Brain microvascular endothelial cell (primary cell): Measurements from ENCODE around the gene SBNO2.

Experiments used
- DNase-seq: peaks from one replicate; pipeline ENCODE4 v3.0.0-alpha.2; 2020
- H3K27ac ChIP-seq: fragments of 250-450 bp; sonication (Bioruptor Pico); 2 replicates; pipeline ENCODE4 v1.5.1; 2020; ENCODE audit warnings: mild to moderate bottlenecking, moderate library complexity
- H3K27me3 ChIP-seq: fragments of 250-450 bp; sonication (Bioruptor Pico); replicated peaks from 2 replicates; pipeline ENCODE4 v1.5.1; 2020; ENCODE audit warnings: mild to moderate bottlenecking
- H3K36me3 ChIP-seq: fragments of 250-450 bp; sonication (Bioruptor Pico); replicated peaks from 2 replicates; pipeline ENCODE4 v1.5.1; 2020; ENCODE audit warnings: mild to moderate bottlenecking
- H3K4me3 ChIP-seq: 2 replicates; pipeline ENCODE4 v1.5.1; 2011; ENCODE audit warnings: low read depth, mild to moderate bottlenecking, control low read depth, low read length, moderate library complexity
- in situ Hi-C: cut with HindIII; loops from 2 replicates; pipeline ENCODE4 v1.10.0; 2017; ENCODE audit warnings: low sequenced_read_pairs, low pct_ligation_motif_present
- TF ChIP-seq, protein P1 (sequence below): IDR thresholded peaks from 2 replicates; pipeline ENCODE4 v1.5.1; 2011; ENCODE audit warnings: low read depth, mild to moderate bottlenecking, moderate library complexity, low read length, control low read depth, inconsistent platforms; ENCODE audit errors: missing control alignments

Gene SBNO2

DNA sequence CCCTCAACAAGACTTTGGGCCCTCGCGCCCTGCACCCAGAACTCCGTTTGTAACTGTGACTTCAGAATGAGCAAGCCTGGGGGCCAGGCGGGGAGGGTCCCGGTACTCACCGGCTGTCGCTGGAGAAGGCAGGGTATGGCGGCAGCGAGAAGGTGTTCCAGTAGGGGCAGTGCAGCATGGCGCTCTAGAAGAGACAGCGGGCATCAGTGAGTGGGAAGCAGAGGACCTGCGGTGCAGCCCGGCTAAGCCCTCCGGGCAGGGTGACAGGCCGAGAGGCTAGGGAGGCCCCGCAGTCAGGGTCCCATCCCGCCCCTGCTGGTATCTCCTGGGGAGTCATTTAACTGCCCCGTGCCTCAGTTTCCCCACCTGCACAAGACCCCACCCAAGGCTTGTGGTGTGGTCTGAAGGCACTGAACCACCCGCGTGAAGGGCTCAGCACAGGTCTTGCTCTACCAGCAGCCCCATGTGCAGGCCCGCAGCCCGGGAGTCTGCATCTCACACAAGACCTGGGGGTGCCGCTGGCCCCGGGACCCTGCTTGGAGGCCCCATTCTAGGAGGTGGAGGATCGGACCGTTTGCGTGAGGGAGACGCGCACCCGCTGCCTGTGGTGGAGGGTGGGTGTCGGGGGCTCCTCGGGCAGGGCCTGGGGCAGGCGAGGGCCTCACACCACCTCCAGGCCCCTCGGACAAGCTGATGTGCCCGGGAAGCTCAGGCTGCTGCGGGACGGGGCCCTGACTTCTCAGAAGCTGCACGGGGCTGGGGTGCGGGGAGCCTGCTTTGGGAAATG is 24.6 kb downstream of the SBNO2 start:
- Histone ChIP-seq H3K27me3 (no peaks in the 10 kb centered on the region), H3K36me3 (peaks cover 32% of the 10 kb centered on the region), H3K27ac (no peak overlapping the region), H3K4me3 (no peak overlapping the region)
- in situ Hi-C loops, result no loop called here
- TF ChIP-seq, protein P1, sequence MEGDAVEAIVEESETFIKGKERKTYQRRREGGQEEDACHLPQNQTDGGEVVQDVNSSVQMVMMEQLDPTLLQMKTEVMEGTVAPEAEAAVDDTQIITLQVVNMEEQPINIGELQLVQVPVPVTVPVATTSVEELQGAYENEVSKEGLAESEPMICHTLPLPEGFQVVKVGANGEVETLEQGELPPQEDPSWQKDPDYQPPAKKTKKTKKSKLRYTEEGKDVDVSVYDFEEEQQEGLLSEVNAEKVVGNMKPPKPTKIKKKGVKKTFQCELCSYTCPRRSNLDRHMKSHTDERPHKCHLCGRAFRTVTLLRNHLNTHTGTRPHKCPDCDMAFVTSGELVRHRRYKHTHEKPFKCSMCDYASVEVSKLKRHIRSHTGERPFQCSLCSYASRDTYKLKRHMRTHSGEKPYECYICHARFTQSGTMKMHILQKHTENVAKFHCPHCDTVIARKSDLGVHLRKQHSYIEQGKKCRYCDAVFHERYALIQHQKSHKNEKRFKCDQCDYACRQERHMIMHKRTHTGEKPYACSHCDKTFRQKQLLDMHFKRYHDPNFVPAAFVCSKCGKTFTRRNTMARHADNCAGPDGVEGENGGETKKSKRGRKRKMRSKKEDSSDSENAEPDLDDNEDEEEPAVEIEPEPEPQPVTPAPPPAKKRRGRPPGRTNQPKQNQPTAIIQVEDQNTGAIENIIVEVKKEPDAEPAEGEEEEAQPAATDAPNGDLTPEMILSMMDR, result no peak
- DNase-seq, result no peak

DNA sequence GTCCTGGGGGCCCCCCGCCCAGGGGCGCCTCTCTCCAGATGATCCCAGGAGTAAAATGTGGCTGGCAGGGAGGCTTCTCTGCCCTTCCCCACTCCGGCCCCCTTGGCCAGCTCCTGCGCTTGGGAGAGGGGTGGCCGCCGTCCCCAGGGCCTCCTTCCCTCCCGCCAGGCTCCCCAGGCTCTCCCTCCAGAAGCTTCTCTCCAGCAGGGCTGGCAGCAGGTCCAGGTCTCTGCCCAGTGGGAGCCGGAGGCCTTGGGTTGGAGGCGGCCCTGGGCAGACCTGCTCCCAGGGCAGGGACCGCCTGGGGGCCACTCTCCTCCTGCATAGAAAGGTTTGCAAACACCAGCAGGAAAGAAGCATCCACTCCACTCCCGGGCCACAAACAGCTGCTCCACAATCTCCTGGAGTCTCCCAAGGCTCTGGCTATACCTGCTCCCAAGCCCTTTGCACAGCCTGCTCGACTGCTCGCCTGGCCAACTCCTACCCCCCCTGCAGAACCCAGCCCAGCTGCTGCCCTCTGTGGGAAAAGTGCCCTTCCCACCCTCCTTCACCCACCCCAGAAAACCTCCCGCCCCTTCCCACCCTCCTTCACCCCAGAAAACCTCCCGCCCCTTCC is 26.0 kb downstream of the SBNO2 start:
- in situ Hi-C loops, result no loop called here
- Histone ChIP-seq H3K27me3 (no peaks in the 10 kb centered on the region), H3K27ac (no peak overlapping the region), H3K36me3 (peaks cover 33% of the 10 kb centered on the region), H3K4me3 (no peak overlapping the region)
- DNase-seq, result no peak
- TF ChIP-seq, protein P1, result no peak

DNA sequence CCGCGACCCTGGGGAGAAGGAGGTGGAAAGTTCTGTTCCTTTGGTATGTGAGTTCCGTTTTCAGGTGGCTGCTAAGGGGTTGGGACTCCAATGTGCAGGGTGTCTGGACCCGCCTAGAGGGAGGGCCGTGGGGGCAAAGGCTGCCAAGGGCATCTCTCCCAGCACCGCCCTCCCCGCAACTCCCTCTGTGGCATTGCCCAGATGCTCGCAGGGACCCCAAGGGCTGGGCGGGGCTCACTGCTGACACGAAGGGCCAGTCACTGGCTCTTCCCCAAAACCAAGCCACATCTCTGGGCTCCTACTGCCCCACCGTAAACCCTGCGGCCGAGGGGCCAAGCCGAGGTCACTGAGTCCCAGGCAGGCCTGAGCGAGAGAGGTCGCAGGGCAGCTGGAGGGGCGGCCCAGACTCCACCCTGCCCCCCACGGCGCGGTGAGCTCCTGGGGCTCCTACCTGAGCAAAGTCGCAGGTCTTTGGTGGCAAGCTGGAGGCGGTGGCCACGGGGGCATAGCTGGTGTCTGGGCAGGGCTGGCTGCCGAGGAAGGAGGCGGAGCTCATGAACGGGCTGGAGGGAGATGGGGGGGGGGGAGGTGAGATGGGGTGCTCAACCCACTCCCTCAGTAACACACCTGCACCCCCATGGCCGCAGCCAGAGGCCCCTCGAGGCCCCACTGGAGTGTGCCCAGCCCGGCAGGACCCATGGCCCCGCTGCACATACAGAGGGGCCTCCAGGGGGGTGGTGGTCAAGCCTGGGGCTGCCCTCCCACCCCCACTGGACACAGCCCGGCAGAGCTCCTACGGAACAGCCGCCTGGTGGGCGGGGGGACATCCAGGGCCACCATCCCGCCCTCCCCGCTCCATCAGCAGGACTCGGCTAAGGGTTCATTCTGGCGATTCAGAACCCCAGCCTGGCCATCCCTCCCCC is 26.9 kb downstream of the SBNO2 start:
- TF ChIP-seq, protein P1, result no peak
- H3K36me3 ChIP-seq, result peaks cover 36% of the 10 kb centered on the region
- DNase-seq, result no peak

DNA sequence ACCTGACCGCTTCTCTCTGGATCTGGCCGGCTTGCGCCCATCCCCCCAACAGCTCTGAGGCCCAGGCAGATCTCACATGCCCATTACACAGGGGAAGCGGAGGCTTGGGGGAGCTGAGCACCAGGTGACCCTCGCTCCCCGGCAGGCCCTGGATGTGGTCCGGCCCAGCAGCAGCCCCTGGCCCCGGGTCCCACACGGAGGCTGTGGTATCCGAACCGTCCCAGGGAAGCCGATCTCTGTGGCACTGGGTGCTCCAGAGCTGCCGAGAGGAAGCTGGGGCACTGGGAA is 27.7 kb downstream of the SBNO2 start:
- Histone ChIP-seq H3K4me3 (no peak overlapping the region), H3K36me3 (peaks cover 30% of the 10 kb centered on the region), H3K27me3 (no peaks in the 10 kb centered on the region), H3K27ac (no peak overlapping the region)
- no peak for DNase-seq
- in situ Hi-C loops, result no loop called here
- TF ChIP-seq, protein P1, result no peak

More for the DNA sequence above, 26.9 kb downstream of the SBNO2 start:
- in situ Hi-C loops, result no loop called here
- Histone ChIP-seq H3K27me3 (no peaks in the 10 kb centered on the region), H3K4me3 (no peak overlapping the region), H3K27ac (no peak overlapping the region)

DNA sequence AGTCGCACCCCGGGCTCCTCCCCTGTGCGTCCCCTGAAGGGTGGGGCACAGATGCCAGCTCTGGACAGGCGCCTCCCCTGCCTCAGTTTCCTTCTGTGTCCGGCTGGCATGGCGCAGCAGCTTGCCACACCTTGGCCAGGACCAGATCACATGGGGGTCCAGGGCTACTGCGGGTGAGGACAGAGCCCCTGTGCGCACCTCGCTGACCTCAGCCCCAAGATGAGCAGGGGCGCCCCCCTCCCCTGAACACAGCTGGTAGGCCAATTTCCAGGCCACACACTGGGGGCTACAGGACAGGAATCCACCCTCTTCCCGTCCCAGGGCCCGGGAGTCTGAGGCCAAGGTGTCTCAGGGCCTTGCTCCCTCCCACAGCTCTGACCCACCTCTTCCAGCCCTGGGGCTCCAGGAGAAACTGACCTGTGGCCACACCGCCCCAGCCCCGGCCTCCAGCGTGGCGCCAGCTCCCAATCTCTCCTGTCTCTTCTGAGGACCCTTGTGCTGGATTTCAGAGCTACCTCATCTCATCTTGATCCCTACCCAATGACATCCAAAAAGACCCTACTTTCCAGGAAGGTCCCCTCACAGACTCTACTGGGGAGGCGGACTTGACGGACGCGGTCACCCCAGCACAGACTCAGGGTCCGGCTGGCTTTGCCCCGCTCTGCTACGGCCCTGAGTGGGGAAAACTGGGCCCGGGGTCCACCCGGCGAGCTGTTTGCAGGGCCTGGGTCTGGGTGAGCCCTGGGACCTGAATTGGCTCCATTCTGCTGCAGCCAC is 28.2 kb downstream of the SBNO2 start:
- peaks cover 29% of the 10 kb centered on the region for H3K36me3 ChIP-seq
- H3K4me3 ChIP-seq, result no peak overlapping the region
- in situ Hi-C loops, result no loop called here
- TF ChIP-seq, protein P1, result no peak
- H3K27ac ChIP-seq, result no peak overlapping the region
- H3K27me3 ChIP-seq, result no peaks in the 10 kb centered on the region
- DNase-seq, result no peak
